Adrenal gland (tissue), 12 donors: ENCODE measurements around the gene PEX16. TPM values are rescaled to one million over a fixed set of nuclear protein-coding genes. Genes with fewer than 3 reads are reported as not detected.

Experiments used
- DNase-seq, 7 donors: peaks; one replicate each; pipeline ENCODE4 v3.0.0-alpha.2; 2019 to 2020
- H3K27ac ChIP-seq, 5 donors: fragments of 200-600 bp; sonication (generic) in 4 of 5; 1 replicate in 3 of 5; 2 replicates in 2 of 5; pipeline versions ENCODE4 v1.5.1 to v1.8.0; 2016 to 2020; ENCODE audit warnings: mild to moderate bottlenecking in 1 of 5
- H3K27me3 ChIP-seq: fragments of 200-600 bp; 2 replicates; pipeline ENCODE4 v1.8.0; 2021
- H3K36me3 ChIP-seq, 2 donors: fragments of 200-600 bp; replicated peaks in 1 of 2; 1 replicate in 1 of 2; 2 replicates in 1 of 2; pipeline versions ENCODE4 v1.5.1 to v1.8.0; 2018 to 2022
- H3K4me1 ChIP-seq, 2 donors: fragments of 200-600 bp; replicated peaks in 1 of 2; 1 replicate in 1 of 2; 2 replicates in 1 of 2; pipeline versions ENCODE4 v1.5.1 to v1.8.0; 2018 to 2021
- H3K4me3 ChIP-seq, 4 donors: fragments of 200-600 bp; sonication (generic) in 3 of 4; one replicate each; pipeline ENCODE4 v1.5.1; 2016 to 2018
- H3K9me3 ChIP-seq, 3 donors: fragments of 200-600 bp; sonication (generic) in 1 of 3; replicated peaks in 1 of 3; 1 replicate in 2 of 3; 2 replicates in 1 of 3; pipeline versions ENCODE4 v1.5.1 to v1.8.0; 2016 to 2021
- POLR2A ChIP-seq, 2 donors: fragments of 450-650 bp; IDR thresholded peaks; one replicate each; pipeline ENCODE4 v1.6.1; 2017; ENCODE audit warnings: antibody characterized with exemption in 2 of 2, mild to moderate bottlenecking in 2 of 2, moderate library complexity in 1 of 2
- WGBS, 4 donors: extraction: QIAGEN DNeasy Blood & Tissue Kit in 2 of 4; methylation state at CpG; one replicate each; pipeline versions ENCODE4 v1.1.5 to v1.1.7; 2013 to 2017; 5-methylcytosine and 5-hydroxymethylcytosine counted together
- intact Hi-C, 2 donors: fragments of 100-400 bp; cut with DNase I; formaldehyde crosslinking; loops; one replicate each; pipeline versions ENCODE4 v1.14.1 to v1.15.0; 2022 to 2023
- polyA plus RNA-seq, 3 donors: library from polyadenylated mRNA; stranded (reverse); fragments of 200-250 nt in 2 of 3; fragments of 350-450 nt in 1 of 3; fragmentation: Illumina TruSeq in 1 of 3; extraction: RNeasy Lipid Tissue Mini Kit (QIAGEN cat#74804) in 1 of 3; gene quantifications; one replicate each; pipeline ENCODE4 v1.2.3, GENCODE V29; 2013 to 2014
- total RNA-seq, 9 donors: library from RNA; depleted of rRNA in 4 of 9; stranded (reverse); fragments of >200 nt in 4 of 9; fragments of 120-200 nt in 1 of 9; fragmentation: NEBNext Ultra II Directional in 1 of 9; extraction: Animal tissue kit (Norgen Biotek cat#: 25700) in 1 of 9; gene quantifications; one replicate each; pipeline versions ENCODE4 v1.1.0 to v1.2.4, GENCODE V29; 2013 to 2023
- TF ChIP-seq, protein P1 (sequence below), 6 experiments: fragments of 450-650 bp in 4 of 6; fragments of 200-600 bp in 2 of 6; sonication (generic) in 1 of 6; IDR thresholded peaks; 1 replicate in 5 of 6; 2 replicates in 1 of 6; pipeline versions ENCODE4 v1.5.1 to v1.8.0; 2016 to 2021; ENCODE audit warnings: antibody characterized with exemption in 6 of 6, mild to moderate bottlenecking in 2 of 6, moderate library complexity in 1 of 6
- donor health status: healthy with polysubstance abuse.
- donor health status: Bipolar disorder and iron deficiency.
- donor health status: DM: yes; HTN: yes; CAD: no.
- donor health status: DM: no; HTN: no; CAD: no.
- donor health status: DM: no; HTN: no; CAD: no.
- donor health status: DM: yes; HTN: yes; CAD: no.

The PEX16 gene
- total and polyA plus RNA-seq, 12 donors, result 7.6 to 67.6 (median 40.7) TPM

DNA sequence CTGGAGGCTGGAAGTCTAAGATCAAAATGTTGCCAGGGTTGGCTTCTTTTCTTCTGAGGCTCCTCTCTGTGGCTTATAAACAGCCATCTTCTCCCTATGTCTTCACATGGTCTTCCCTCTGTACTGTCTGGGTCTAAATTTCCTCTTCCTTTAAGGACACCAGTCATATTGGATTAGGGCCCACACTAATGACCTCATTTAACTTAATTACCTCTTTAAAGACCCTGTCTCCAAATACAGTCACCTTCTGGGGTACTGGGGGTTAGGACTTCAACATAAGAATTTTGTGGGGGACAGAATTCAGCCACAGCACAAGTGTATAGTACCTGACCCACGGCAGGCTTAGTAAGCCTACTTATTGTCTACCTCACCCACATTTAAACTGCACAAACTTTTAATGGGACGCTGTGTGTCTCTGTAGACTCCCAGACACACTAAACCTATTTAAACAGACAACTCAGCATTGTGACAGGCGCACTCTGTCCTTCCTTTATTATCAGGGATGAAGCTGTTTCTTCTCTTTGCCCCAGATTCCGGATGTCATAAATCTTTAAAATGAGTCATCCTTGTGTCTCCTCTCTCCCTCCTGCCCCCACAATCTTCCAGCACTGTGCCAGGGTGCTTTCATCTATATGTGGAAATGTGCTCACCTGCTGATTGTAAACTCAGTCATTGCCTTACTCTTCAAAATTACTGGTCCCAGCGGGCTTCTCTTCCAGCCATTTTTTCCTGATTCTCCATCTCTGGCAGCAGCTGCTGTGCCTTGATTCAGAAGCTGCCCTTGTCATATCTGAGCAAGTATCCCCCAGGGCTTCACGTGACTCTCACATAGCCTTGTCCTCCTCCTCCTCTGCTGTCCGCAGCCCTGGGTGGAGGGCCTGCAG lies 37.6 kb downstream of the PEX16 start:
- intact Hi-C loops, result no loop called here
- H3K36me3 ChIP-seq, result peaks cover 0 to 47% of the 10 kb centered on the region in 2 donors

DNA sequence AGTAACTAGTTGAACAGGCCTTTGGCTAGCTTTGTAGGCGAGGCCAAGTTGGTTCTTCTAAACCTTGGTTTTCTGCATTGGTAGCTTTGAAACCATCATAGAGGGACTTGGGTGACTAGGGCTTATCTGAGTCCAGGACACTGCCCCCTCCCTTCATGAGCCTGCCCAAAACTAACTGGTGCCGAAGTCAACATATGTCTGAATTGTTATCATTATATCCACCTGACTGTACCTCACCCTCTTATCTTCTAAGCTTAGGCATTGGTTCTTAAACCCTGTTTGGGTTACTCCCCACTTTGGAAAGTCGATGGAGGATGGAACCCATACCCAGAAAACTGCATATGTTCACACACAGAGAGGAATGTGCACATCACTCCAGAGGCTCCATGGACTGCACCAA lies 39.8 kb downstream of the PEX16 start:
- Histone ChIP-seq H3K4me1 (peaks cover 11 to 25% of the 10 kb centered on the region in 2 donors), H3K9me3 (no peaks in the 10 kb centered on the region), H3K27ac (no peak overlapping the region), H3K36me3 (peaks cover 0 to 59% of the 10 kb centered on the region in 2 donors), H3K27me3 (no peaks in the 10 kb centered on the region), H3K4me3 (no peak overlapping the region)
- 93 to 99% (median 95%) methylated on average over 3 of the region's 3 CpGs for WGBS, 4 donors
- TF ChIP-seq, protein P1, sequence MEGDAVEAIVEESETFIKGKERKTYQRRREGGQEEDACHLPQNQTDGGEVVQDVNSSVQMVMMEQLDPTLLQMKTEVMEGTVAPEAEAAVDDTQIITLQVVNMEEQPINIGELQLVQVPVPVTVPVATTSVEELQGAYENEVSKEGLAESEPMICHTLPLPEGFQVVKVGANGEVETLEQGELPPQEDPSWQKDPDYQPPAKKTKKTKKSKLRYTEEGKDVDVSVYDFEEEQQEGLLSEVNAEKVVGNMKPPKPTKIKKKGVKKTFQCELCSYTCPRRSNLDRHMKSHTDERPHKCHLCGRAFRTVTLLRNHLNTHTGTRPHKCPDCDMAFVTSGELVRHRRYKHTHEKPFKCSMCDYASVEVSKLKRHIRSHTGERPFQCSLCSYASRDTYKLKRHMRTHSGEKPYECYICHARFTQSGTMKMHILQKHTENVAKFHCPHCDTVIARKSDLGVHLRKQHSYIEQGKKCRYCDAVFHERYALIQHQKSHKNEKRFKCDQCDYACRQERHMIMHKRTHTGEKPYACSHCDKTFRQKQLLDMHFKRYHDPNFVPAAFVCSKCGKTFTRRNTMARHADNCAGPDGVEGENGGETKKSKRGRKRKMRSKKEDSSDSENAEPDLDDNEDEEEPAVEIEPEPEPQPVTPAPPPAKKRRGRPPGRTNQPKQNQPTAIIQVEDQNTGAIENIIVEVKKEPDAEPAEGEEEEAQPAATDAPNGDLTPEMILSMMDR (IDR thresholded peaks at IDR 0.05), result no peak
- TF ChIP-seq POLR2A (IDR thresholded peaks at IDR 0.05), result no peak
- intact Hi-C loops, result no loop called here
- no peak for DNase-seq

More for the DNA sequence above, 37.6 kb downstream of the PEX16 start:
- TF ChIP-seq POLR2A (IDR thresholded peaks at IDR 0.05), result peak in 1 of 2 donors; percentile 27
- TF ChIP-seq, protein P1 (IDR thresholded peaks at IDR 0.05), result no peak
- H3K4me1 ChIP-seq, result peaks cover 11 to 27% of the 10 kb centered on the region in 2 donors
- peak overlapping the region in 3 of 5 donors; percentile 46 to 79 (median 66) for H3K27ac ChIP-seq
- no peaks in the 10 kb centered on the region for H3K9me3 ChIP-seq
- H3K4me3 ChIP-seq, result no peak overlapping the region
- peak; percentile 54 to 81 (median 77) for DNase-seq
- WGBS, 4 donors, result 30 to 46% (median 38%) methylated on average over 7 of the region's 7 CpGs
- no peaks in the 10 kb centered on the region for H3K27me3 ChIP-seq

DNA sequence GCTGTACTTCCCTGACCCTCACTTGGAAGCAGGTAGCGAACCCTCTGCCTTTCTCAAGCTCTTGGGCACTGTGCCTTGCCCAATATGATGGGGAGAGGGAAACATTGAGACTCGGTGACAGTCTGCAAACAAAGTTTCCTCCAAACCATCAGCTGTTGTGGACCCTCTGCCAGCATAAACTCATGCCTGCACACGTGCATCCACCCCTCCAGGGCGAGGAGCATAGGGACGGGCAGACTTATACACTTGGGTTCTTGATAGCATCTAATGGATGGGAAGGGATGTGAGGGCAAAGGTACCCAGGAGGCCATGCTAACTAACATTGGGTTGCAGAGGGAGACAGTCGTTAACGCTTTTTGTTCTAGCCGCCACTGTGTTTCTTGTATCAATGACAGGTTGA lies 40.5 kb downstream of the PEX16 start:
- intact Hi-C loops, result no loop called here
- Histone ChIP-seq H3K9me3 (no peaks in the 10 kb centered on the region), H3K4me1 (peaks cover 11 to 25% of the 10 kb centered on the region in 2 donors), H3K4me3 (no peak overlapping the region), H3K27me3 (no peaks in the 10 kb centered on the region), H3K27ac (no peak overlapping the region), H3K36me3 (peaks cover 0 to 64% of the 10 kb centered on the region in 2 donors)
- WGBS, 4 donors, result 89 to 95% (median 92%) methylated on average over 5 to 8 of the region's 8 CpGs
- TF ChIP-seq, protein P1 (IDR thresholded peaks at IDR 0.05), result no peak
- no peak for TF ChIP-seq POLR2A (IDR thresholded peaks at IDR 0.05)
- DNase-seq, result no peak

DNA sequence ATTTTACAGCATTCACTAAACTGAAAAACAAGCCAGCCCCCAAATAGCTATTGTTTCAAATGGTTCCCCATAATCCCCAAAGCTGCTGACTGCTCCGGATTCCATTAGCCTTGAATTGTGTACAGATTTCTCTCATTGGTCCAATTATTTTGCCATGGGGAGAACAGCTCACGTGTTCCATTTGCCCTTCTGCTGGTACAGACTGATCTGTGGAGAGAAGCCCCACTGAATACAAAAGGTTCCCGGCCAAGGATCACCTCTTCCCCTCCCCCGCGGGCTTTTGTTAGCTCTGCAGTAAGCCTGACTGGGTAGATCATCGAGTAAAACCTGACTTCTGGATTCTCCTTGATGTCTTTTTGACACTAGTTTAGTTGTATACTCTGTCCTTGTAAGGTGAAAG lies 41.3 kb downstream of the PEX16 start:
- peaks cover 11 to 19% of the 10 kb centered on the region in 2 donors for H3K4me1 ChIP-seq
- no peak overlapping the region for H3K4me3 ChIP-seq
- WGBS, 4 donors, result 41 to 54% (median 51%) methylated on average over 6 of the region's 6 CpGs
- no peak for DNase-seq
- H3K27ac ChIP-seq, result no peak overlapping the region
- intact Hi-C loops, result no loop called here
- no peaks in the 10 kb centered on the region for H3K9me3 ChIP-seq
- peaks cover 0 to 66% of the 10 kb centered on the region in 2 donors for H3K36me3 ChIP-seq
- H3K27me3 ChIP-seq, result no peaks in the 10 kb centered on the region
- TF ChIP-seq POLR2A (IDR thresholded peaks at IDR 0.05), result no peak
- TF ChIP-seq, protein P1 (IDR thresholded peaks at IDR 0.05), result no peak
